NCI-H1694 (cell line): ENCODE data around the gene TBC1D10A.

ENCODE experiments used
- DNase-seq: peaks from one replicate; lab custom pipeline; 2025; lab: John Stamatoyannopoulos, UW

The TBC1D10A gene

GRCh38 chr22:30320021-30320556 is 6.7 kb downstream of the TBC1D10A start:
- no peak for DNase-seq

DNA sequence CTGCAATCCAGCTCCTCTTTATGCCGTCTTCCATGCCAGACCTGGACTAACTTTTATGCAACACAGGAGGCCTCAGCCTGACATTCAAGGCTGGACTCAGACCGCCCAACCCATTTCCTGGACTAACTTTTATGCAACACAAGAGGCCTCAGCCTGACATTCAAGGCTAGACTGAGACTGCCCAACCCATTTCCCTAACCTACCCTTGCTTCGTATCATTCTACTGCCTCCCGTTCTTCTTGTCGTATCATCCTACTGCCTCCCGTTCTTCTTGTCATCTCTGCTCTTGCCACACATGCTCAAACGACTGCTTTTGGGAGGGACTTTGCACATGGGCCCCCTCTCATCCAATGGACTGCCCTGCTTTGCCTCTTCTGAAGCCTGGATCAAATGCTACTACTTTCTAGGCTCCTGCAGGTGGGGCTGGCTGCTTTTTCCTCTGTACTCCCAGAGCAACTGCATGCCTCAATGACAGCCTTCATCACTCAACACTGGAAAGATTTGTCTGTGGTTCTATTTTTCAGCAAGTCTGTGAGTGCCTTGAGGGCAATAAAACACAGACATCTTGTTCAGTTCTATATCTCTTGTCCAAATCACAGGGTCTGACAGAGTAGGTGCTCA is 7.8 kb downstream of the TBC1D10A start:
- no peak for DNase-seq

DNA sequence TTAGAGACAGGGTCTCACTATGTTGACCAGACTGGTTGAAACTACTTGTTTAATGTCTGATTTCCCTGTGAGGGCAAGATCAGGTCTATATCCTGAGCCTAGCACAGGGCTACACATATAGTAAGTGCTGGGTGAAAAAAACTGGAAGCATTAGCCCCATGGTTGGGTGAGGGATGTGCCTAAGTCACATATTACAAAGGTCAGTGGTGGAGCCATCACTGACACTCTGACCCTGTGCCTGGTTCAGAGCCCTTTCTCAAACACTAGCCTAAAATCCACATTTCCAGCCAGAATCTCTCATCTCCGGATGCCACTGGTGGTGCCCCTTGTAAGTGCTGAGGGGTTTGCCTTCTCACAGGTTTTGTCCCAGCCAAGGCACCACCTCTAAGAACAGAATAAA is 9.0 kb downstream of the TBC1D10A start:
- DNase-seq: no peak

- DNase-seq: no peak
Measured at GRCh38 chr22:30315962-30316576, 10.7 kb downstream of the TBC1D10A start.

GRCh38 chr22:30314915-30315314 is 11.8 kb downstream of the TBC1D10A start:
- DNase-seq: no peak

DNA sequence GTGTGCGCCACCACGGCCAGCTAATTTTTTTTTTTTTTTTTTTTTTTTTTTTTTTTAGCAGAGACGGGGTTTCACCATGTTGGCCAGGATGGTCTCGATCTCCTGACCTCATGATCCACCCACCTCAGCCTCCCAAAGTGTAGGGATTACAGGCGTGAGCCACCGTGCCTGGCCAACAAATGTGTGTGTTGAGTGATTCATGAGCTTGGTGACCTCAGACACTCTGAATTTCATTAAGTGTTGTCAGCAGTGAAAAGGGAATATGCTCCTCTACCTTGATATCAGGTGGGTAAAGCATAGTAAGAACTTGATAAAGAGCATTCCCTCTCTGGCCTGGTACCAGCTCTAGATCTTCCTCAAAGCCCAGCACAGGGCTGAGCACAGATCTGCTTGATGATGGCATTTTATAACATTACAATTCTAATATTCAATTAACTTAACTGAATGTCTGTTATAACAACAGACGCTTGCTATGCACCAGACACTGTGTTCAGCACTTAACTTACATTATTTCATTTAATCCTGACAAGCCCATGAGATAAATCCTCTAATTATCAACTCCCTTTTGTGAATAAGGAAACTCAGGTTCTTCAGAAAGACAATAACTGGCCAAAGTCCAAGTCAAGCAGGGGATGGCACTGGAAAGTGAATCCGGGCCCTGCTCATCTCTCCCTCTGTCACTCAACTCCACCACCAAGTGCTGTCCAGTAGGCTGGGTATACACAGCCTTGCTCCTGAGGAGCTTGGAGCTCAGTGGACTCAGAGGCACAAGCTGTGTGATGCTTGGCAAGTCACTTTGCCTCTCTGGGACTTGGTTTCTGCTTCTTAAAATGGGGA is 13.0 kb downstream of the TBC1D10A start:
- DNase-seq: no peak

GRCh38 chr22:30312053-30312452 is 14.7 kb downstream of the TBC1D10A start:
- no peak for DNase-seq

GRCh38 chr22:30310881-30311771 is 15.6 kb downstream of the TBC1D10A start:
- DNase-seq: no peak

- no peak for DNase-seq
Measured at GRCh38 chr22:30309951-30310741, 16.6 kb downstream of the TBC1D10A start.

DNA sequence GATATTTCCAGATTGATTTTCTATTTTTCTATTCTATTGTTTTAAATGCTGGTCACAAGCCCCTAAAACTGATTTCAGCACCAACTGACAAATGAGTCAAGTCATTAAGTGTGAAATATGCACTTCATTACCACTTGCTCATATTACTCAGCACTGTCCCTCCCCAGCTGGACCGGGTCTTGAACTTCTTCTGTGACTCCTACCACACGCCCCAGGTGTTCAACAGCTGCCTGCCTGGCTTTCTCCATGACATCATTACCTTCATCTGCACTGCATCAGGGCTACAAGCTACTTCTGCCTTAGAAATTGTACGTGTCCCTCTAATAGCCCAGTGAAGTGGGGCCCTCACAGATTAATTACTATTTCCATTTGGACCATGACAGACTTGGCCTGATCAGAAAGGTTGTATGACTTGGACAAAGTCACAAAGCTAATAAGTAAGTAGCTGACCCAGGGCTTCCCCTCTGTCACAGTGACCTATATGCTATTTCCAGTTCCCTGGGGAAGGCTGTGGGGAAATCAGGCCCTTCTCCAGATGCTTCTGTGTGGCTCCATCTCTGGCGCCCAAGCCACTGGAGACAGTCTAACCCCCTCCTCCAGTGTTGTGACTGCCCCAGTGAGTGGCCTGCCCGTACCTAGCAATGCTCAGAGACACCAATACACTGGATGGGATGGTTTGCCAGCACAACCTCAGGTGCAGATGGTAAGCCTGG is 18.1 kb downstream of the TBC1D10A start:
- DNase-seq: no peak

- DNase-seq: no peak
Measured at GRCh38 chr22:30308093-30308492, 18.6 kb downstream of the TBC1D10A start.

DNA sequence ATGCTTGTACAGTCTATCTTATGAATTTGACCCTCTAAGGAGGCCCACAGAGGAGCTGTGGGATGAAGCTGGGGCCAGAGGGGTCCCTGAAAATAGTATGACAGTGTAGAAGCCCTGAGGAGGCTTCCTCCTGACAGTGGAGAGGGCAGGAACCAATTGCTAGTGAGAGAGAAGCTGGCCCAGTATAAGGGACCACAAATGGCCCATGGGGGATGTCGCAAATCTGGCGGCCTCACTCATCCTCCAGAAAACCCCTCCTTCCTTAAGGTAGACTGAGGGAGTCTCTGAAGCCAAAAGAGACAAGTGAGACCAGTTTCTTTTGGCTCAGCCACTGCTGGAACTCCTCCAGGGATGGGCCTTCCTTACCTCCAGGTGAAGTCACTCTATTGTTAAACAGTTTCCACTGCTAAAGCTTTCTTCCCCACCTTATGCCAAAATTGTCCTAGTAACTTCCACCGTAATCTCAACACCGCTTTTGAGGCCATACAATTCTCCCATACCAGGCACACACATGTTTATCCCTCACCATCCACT is 19.6 kb downstream of the TBC1D10A start:
- DNase-seq: no peak

DNA sequence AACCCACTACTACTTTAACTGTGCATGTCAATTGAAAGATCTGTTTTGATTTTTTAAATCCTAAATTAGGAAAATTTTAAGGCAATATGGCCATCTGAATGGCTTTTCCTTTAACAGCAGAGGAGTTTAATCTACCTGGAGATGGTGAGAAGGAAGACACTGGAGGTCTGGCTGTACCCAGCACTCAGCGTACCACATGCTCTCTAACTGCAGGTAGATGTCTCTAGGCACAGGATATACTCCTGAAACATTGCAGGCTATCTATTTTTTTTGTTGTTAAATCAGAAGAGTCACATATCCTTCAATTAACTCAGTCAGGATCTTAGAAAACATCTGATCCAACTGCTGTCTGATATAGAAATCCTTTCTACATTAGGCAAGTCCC is 20.1 kb downstream of the TBC1D10A start:
- DNase-seq: no peak

GRCh38 chr22:30305906-30306626 is 20.7 kb downstream of the TBC1D10A start:
- no peak for DNase-seq

GRCh38 chr22:30305519-30305905 is 21.2 kb downstream of the TBC1D10A start:
- no peak for DNase-seq

GRCh38 chr22:30304495-30305244 is 22.1 kb downstream of the TBC1D10A start:
- DNase-seq: no peak

- DNase-seq: no peak
Measured at GRCh38 chr22:30302810-30303138, 24.0 kb downstream of the TBC1D10A start.

DNA sequence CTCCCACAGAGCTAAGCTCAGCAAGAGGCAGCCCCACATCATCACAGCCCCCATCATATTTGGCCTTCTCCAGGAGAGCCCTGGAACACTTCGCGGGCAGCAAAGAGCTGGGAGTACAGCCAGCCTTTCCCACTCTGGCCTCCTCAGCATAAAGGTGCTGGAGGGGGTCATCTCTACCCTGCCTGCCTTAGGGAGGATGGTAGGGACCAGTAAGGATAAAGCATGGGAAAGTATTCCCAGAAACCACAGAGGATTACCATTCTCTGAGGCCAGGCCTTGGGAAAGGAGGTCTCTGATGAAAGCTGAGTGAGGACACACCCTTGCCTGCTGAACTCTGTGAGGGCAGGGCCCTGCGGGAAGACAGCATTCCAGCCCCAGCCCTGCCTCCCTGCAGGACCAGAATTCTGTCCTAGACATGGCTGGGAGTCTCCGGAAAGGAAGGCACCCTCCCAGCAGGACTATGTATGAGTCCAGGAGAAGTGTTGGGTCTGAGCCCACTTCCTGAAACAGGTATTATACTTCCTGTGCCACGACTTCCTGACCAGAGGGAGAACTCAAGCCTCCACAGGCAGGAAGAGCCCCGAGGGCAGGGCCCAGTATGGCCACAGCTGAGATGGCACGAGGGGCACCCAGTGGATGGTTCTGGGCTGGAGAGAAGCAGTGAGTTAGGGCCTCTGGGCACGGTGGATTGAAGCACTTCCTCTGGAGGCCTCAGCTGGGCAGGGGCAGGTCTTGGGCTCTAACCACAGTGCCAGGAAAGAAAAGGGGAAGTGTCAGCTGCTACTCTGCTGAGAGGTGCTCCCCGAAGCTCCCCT is 24.5 kb downstream of the TBC1D10A start:
- DNase-seq: no peak
